Lower leg skin (tissue), 4 donors: ENCODE measurements around the gene BBOF1. TPM values are rescaled to one million over a fixed set of nuclear protein-coding genes. Genes with fewer than 3 reads are reported as not detected.
A peak's percentile ranks its signal among the peaks of the same experiment; 100 is the strongest.

Source experiments
- DNase-seq, 2 donors: peaks; one replicate each; pipeline ENCODE4 v3.0.0-alpha.2; 2019; ENCODE audit warnings: low spot score in 2 of 2
- H3K4me3 ChIP-seq: fragments of 200-600 bp; sonication (generic); 2 replicates; pipeline ENCODE4 v1.5.1; 2017; ENCODE audit warnings: mild to moderate bottlenecking, low read depth; ENCODE audit not compliant: poor library complexity, severe bottlenecking
- POLR2A ChIP-seq, 2 donors: fragments of 450-650 bp; IDR thresholded peaks; one replicate each; pipeline ENCODE4 v1.6.1; 2016 to 2017; ENCODE audit warnings: antibody characterized with exemption in 2 of 2, mild to moderate bottlenecking in 1 of 2, moderate library complexity in 1 of 2
- WGBS, 2 donors: methylation state at CpG; one replicate each; pipeline ENCODE4 v1.1.5; 2018; 5-methylcytosine and 5-hydroxymethylcytosine counted together
- intact Hi-C: fragments of 100-400 bp; cut with DNase I; formaldehyde crosslinking; loops from one replicate; pipeline ENCODE4 v1.15.0; 2023; ENCODE audit warnings: low total_unique reads
- total RNA-seq, 4 donors: library from RNA; depleted of rRNA; stranded (reverse); fragments of >200 nt; gene quantifications; one replicate each; pipeline ENCODE4 v1.1.0, GENCODE V29; 2016
- TF ChIP-seq, protein P1 (sequence below), 3 donors: fragments of 450-650 bp; IDR thresholded peaks; one replicate each; pipeline ENCODE4 v1.5.1; 2016; ENCODE audit warnings: antibody characterized with exemption in 3 of 3, mild to moderate bottlenecking in 3 of 3, moderate library complexity in 2 of 3

The BBOF1 gene
- total RNA-seq, 4 donors from 2014 or later, result 2.1 to 9.1 (median 3.7) TPM

DNA sequence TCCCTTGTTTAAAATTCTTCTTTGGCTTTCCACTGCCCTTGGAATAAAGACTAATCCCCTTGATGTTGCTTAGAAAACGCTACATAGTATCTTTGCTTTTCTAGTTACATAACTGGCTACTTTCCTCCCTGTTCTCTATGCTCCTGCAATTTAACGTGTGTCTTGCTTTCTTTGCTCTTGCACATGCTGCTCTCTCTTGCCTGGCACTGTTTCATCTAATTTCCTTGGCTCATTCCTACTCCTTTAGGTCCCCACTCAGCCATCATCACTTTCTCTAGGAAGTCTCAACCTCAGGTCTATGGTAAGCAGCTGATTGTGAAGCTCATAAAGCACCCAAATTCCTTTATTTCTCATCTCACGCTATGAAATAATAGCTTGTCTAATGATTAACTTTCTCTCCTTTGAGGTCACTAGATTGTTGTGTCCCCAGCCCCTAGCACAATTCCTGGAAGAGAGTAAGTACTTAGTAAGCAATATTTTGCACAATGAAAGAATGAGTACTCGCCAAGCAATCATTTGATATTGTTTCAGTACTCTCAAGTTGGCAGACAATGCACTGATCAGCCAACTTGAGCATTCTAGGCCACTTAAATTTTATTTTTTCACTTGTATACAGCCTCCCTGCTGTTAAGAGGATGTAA lies 61.8 kb downstream of the BBOF1 start:
- intact Hi-C loops, result no loop called here
- TF ChIP-seq, protein P1, sequence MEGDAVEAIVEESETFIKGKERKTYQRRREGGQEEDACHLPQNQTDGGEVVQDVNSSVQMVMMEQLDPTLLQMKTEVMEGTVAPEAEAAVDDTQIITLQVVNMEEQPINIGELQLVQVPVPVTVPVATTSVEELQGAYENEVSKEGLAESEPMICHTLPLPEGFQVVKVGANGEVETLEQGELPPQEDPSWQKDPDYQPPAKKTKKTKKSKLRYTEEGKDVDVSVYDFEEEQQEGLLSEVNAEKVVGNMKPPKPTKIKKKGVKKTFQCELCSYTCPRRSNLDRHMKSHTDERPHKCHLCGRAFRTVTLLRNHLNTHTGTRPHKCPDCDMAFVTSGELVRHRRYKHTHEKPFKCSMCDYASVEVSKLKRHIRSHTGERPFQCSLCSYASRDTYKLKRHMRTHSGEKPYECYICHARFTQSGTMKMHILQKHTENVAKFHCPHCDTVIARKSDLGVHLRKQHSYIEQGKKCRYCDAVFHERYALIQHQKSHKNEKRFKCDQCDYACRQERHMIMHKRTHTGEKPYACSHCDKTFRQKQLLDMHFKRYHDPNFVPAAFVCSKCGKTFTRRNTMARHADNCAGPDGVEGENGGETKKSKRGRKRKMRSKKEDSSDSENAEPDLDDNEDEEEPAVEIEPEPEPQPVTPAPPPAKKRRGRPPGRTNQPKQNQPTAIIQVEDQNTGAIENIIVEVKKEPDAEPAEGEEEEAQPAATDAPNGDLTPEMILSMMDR (IDR thresholded peaks at IDR 0.05), result no peak
- no peak for TF ChIP-seq POLR2A (IDR thresholded peaks at IDR 0.05)
- no peak for DNase-seq
- 65 to 73% methylated on average over 4 of the region's 4 CpGs for WGBS, 2 donors
- H3K4me3 ChIP-seq, result no peak overlapping the region

DNA sequence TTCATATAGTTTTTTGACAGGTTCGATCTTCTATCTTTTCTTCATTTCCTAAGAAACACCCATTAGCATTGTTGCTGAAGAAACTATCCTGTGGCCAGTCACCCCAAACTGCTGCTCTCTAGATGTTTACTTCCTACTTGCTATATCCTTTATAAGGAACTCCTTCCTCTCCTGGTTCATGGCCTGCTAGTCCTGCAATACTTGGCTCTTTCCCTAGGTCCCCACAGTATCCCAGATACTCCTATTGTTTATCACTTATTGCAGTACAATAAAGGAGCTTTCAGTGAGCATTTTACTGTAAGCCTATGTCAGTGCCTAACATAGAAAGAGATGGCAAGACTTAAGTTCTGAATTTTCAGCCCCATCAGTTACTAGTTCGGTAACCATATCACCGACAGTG lies 62.3 kb downstream of the BBOF1 start:
- WGBS, 2 donors, result 84 to 91% methylated on average over 3 of the region's 3 CpGs
- intact Hi-C loops, result no loop called here
- TF ChIP-seq POLR2A (IDR thresholded peaks at IDR 0.05), result no peak
- DNase-seq, result no peak
- H3K4me3 ChIP-seq, result no peak overlapping the region

DNA sequence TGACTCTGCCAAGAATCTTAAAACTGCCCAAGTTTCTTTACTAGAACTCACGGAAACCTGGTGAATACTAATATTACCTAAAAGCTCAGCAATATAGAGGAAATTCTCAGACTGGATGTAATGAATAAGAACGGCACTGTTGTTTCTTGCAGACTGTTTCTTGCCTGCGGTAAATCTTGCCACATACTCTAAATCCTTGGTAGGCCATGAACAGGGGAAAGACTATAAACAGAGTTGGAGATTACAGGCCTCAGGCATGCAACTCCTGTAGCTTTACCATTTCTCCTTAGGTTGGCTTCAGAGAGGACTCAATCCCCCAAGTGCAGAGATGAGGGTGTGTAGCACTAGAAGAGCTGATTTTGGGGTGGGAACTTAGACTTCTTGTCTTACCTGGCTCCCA lies 64.0 kb downstream of the BBOF1 start:
- no peak for DNase-seq
- WGBS, 2 donors, result 63 to 77% methylated on average over 3 of the region's 3 CpGs
- intact Hi-C loops, result no loop called here
- H3K4me3 ChIP-seq, result no peak overlapping the region
- TF ChIP-seq, protein P1 (IDR thresholded peaks at IDR 0.05), result no peak
- TF ChIP-seq POLR2A (IDR thresholded peaks at IDR 0.05), result no peak

DNA sequence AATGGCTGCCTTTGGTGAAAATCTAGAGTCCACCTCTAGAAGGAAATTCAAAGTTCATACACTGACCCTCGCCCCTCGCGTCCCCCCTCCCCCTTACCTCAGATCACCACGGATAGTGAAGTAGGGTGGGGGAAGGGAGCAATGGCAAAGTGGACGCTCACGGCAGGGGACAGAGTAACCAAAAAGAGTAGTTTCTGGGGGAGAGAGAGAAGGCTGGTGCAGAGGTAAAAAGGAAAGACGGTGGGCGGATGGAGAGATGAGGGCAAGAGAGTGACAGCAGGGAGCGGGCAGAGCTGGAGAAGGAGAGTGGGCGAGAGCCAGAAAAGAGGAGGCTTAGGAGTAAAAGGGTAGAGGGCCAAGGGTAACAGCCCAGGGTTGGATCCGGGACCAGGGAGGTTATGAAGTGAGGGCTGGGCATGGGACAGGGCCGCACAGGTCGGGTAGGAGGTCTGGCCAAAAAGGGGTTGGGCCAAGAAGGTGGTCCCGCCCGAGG lies 64.7 kb downstream of the BBOF1 start:
- DNase-seq, result no peak
- TF ChIP-seq POLR2A (IDR thresholded peaks at IDR 0.05), result no peak
- TF ChIP-seq, protein P1 (IDR thresholded peaks at IDR 0.05), result no peak
- intact Hi-C loops, result no loop called here
- H3K4me3 ChIP-seq, result peak overlapping the region; percentile 78
- 0 to 1% methylated on average over 15 of the region's 15 CpGs for WGBS, 2 donors

DNA sequence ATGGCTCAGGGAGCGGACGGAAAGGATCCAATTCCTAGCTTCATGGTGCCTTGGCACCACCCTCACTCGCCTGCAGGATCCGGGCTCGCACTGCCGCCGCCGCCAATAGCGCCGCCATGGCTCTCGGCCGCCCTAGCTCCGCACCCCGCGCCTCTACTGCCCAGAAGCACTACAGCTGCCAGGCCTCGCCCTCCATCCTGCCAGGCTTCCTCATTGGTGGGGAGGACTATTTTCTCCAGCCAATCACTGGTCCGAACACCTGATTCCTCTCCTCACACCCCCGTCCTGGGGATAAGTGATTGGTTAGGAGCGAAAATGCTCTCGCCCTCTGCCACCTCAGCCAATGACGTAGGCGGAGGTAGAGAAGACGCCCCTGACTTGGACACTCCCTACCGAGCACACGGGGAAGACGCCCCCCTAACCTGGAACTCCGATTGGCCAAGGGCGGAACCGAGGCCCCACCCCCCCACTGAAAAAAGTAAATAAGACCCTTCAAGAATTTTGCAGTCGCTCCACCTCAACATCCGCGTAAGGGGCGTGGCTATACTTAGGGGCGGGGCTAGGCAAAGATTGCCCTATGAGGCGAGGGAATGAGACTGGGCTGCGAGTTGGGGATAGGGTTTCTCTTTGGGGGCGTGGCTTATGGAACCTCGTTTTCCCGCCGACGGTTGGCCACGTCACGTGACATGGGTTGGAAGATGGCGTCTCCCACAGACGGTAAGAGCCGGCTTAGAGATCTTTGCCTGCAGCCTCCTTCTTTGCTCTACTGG lies 65.3 kb downstream of the BBOF1 start, which contains the start of the genes ALDH6A1 and LIN52:
Gene ALDH6A1, minus strand, starts transcription at position 177 of the 770 bp plus-strand sequence. Its CDS starts 59 bp downstream, at position 118.
Gene LIN52, plus strand, starts transcription at position 680 of the 770 bp plus-strand sequence. Its CDS starts 19 bp downstream, at position 699.
- 0 to 1% methylated on average over 44 to 45 of the region's 46 CpGs for WGBS, 2 donors
- DNase-seq, result peak; percentile 100
- peak within 1 kb of the TSS; percentile 78 for H3K4me3 ChIP-seq
- TF ChIP-seq, protein P1 (IDR thresholded peaks at IDR 0.05), result no peak
- TF ChIP-seq POLR2A (IDR thresholded peaks at IDR 0.05), result peak in 1 of 2 donors; percentile 49
- intact Hi-C loops, result no loop called here

DNA sequence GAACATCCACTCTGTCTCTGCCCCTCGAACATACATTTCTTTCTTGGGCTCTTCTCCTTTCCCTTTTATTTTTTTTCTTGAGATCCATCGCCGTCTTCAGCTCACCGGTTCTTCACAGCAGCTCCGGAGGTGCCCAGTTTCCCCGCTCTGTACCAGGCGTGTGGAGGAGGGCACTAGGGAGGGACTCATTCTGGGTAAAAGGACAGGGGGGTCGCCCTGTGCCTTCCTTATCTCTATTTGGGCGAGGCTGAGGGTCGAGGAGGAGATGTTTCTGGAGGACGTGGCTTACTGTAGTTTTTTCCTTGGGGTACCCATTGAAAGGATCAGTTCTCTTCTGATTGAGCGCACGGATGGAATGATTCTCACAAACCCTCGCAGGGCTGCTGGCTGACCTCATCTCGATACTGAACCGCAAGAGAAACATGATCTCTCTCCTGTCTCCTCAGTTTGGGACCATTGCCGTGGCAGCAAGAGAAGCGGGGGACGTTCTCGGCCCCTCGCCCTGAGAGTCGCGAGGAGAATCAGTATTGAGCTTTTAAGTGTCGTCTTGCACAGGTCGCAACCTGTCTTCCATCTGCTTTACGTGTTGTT lies 66.0 kb downstream of the BBOF1 start:
- H3K4me3 ChIP-seq, result peak overlapping the region; percentile 60
- intact Hi-C loops, result no loop called here
- DNase-seq, result peak; percentile 15 to 84
- TF ChIP-seq, protein P1 (IDR thresholded peaks at IDR 0.05), result no peak
- TF ChIP-seq POLR2A (IDR thresholded peaks at IDR 0.05), result no peak
- WGBS, 2 donors, result 0 to 1% methylated on average over 26 of the region's 26 CpGs
